Measurements from ENCODE around the gene CDH23.

DNA sequence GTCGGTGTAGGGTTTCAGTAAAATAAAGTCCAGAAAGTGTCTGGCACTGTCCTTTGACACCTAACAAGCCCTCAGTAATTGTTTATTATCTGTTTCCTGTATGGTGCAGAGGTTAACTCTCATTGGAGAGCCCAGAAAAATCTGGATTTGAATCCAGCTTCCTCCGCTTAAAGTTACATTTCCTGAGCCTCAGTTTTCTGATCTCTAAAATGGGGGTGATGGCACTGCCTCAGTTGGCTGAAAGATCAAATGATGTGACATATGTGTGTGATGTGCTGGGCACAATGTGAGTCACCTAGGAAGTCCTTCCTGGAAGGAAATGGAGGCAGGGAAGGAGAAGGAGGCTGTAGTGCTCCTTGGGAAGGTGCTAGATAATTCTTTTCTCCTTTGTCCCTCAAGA is 14.7 kb upstream of the CDH23 start:
- no peak for TF ChIP-seq EZH2 (IDR thresholded peaks at IDR 0.05; ENCODE audit: insufficient read depth, poor library complexity, severe bottlenecking)
- TF ChIP-seq EZH2phosphoT487 (IDR thresholded peaks at IDR 0.05; ENCODE audit: insufficient read depth, low read depth) = no peak

Data from GM23248 (cell line).